Breast epithelium (tissue), 4 donors: ENCODE data around the gene KRT36. TPM values are rescaled to one million over a fixed set of nuclear protein-coding genes. Genes with fewer than 3 reads are reported as not detected.

Experiments
- DNase-seq, 2 donors: peaks; one replicate each; pipeline ENCODE4 v3.0.0-alpha.2; 2019; ENCODE audit warnings: low spot score in 2 of 2
- H3K27ac ChIP-seq, 2 donors: fragments of 200-600 bp; sonication (generic) in 1 of 2; one replicate each; pipeline ENCODE4 v1.5.1; 2016 to 2019; ENCODE audit warnings: mild to moderate bottlenecking in 1 of 2
- H3K27me3 ChIP-seq, 2 donors: fragments of 200-600 bp; sonication (generic) in 1 of 2; one replicate each; pipeline versions ENCODE4 v1.5.1 to v1.6.0; 2017 to 2019; ENCODE audit warnings: control low read depth in 1 of 2, mild to moderate bottlenecking in 1 of 2
- H3K36me3 ChIP-seq: fragments of 200-600 bp; one replicate; pipeline ENCODE4 v1.5.1; 2019
- H3K4me1 ChIP-seq, 2 donors: fragments of 200-600 bp; sonication (generic); one replicate each; pipeline ENCODE4 v1.5.1; 2016 to 2019; ENCODE audit warnings: control low read depth in 1 of 2
- H3K4me3 ChIP-seq, 3 donors: fragments of 200-600 bp; sonication (generic); 1 replicate in 2 of 3; 2 replicates in 1 of 3; pipeline ENCODE4 v1.5.1; 2016 to 2019; ENCODE audit warnings: mild to moderate bottlenecking in 3 of 3, moderate library complexity in 2 of 3
- H3K9me3 ChIP-seq, 2 donors: fragments of 200-600 bp; sonication (generic) in 1 of 2; one replicate each; pipeline ENCODE4 v1.5.1; 2016 to 2019; ENCODE audit warnings: control low read depth in 1 of 2
- POLR2A ChIP-seq: fragments of 450-650 bp; IDR thresholded peaks from one replicate; pipeline ENCODE4 v1.6.1; 2016; ENCODE audit warnings: antibody characterized with exemption, mild to moderate bottlenecking, moderate library complexity
- POLR2AphosphoS5 ChIP-seq, 3 donors: sonication (generic); formaldehyde crosslinking; IDR thresholded peaks; one replicate each; pipeline ENCODE4 v1.6.1; 2017; ENCODE audit warnings: antibody characterized with exemption in 3 of 3
- intact Hi-C: fragments of 100-400 bp; cut with DNase I; formaldehyde crosslinking; loops from one replicate; pipeline ENCODE4 v1.15.1; 2023; ENCODE audit warnings: low total_unique reads
- total RNA-seq, 3 donors: library from RNA; depleted of rRNA; stranded (reverse); fragments of >200 nt; gene quantifications; one replicate each; pipeline ENCODE4 v1.1.0, GENCODE V29; 2016
- TF ChIP-seq, protein P1 (sequence below), 3 donors: fragments of 450-650 bp; IDR thresholded peaks; one replicate each; pipeline ENCODE4 v1.5.1; 2016 to 2017; ENCODE audit warnings: antibody characterized with exemption in 3 of 3, mild to moderate bottlenecking in 3 of 3, moderate library complexity in 3 of 3

The KRT36 gene
- total RNA-seq: not detected

- DNase-seq: no peak
- TF ChIP-seq, protein P1, sequence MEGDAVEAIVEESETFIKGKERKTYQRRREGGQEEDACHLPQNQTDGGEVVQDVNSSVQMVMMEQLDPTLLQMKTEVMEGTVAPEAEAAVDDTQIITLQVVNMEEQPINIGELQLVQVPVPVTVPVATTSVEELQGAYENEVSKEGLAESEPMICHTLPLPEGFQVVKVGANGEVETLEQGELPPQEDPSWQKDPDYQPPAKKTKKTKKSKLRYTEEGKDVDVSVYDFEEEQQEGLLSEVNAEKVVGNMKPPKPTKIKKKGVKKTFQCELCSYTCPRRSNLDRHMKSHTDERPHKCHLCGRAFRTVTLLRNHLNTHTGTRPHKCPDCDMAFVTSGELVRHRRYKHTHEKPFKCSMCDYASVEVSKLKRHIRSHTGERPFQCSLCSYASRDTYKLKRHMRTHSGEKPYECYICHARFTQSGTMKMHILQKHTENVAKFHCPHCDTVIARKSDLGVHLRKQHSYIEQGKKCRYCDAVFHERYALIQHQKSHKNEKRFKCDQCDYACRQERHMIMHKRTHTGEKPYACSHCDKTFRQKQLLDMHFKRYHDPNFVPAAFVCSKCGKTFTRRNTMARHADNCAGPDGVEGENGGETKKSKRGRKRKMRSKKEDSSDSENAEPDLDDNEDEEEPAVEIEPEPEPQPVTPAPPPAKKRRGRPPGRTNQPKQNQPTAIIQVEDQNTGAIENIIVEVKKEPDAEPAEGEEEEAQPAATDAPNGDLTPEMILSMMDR (IDR thresholded peaks at IDR 0.05): no peak
- TF ChIP-seq POLR2A (no peak), POLR2AphosphoS5 (IDR thresholded peaks at IDR 0.05) (no peak)
- Histone ChIP-seq H3K36me3 (no peaks in the 10 kb centered on the region), H3K27me3 (no peaks in the 10 kb centered on the region), H3K27ac (no peak within 1 kb of the TSS), H3K4me1 (no peaks in the 10 kb centered on the region), H3K9me3 (no peaks in the 10 kb centered on the region), H3K4me3 (no peak within 1 kb of the TSS)
- intact Hi-C loops: no loop called here
These were observed at the start of gene KRT36 for GRCh38 chr17:41489531-41489930. Gene KRT36, minus strand, starts transcription at chr17:41489910. Its CDS starts 46 bp downstream, at chr17:41489864.

- Histone ChIP-seq H3K9me3 (no peaks in the 10 kb centered on the region), H3K36me3 (no peaks in the 10 kb centered on the region), H3K4me1 (peaks cover 0 to 34% of the 10 kb centered on the region in 2 donors), H3K27me3 (no peaks in the 10 kb centered on the region), H3K27ac (peak overlapping the region; percentile 85 to 88), H3K4me3 (peak overlapping the region in 1 of 3 donors; percentile 16)
- DNase-seq: peak; percentile 81 to 87
- intact Hi-C loops: no loop called here
- TF ChIP-seq, protein P1 (IDR thresholded peaks at IDR 0.05): no peak
- TF ChIP-seq POLR2A (no peak), POLR2AphosphoS5 (IDR thresholded peaks at IDR 0.05) (peak; percentile 60 to 66 (median 63))
These were observed 49.4 kb upstream of the KRT36 start for GRCh38 chr17:41539071-41539492.

DNA sequence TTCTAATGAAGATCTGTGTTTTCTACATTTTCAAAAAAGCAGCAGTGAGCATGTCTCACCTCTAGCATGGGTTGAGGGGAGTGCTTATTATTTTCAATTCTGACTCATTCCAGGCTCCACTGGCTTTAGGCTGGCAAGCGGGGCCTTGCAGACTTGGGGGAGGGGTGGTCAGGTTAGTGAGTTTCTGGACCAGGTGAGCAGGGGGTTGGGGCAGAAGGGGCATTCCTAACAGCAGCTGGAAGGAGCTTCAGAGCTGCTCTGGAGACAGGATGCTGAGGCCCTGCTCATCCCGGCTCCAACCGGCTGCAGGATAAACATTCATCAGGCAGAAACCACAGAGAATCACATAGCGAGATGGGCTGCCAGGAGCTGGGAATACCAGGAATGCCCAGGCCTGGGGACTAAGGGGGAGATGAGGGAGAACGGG lies 48.9 kb upstream of the KRT36 start:
- TF ChIP-seq, protein P1 (IDR thresholded peaks at IDR 0.05): no peak
- no peak for TF ChIP-seq POLR2AphosphoS5 (IDR thresholded peaks at IDR 0.05)
- no peak for TF ChIP-seq POLR2A
- peak in 1 of 2 donors; percentile 72 for DNase-seq
- intact Hi-C loops: no loop called here
- H3K27me3 ChIP-seq: no peaks in the 10 kb centered on the region
- peak overlapping the region; percentile 85 to 88 for H3K27ac ChIP-seq
- H3K4me3 ChIP-seq: peak overlapping the region in 1 of 3 donors; percentile 16
- peaks cover 0 to 34% of the 10 kb centered on the region in 2 donors for H3K4me1 ChIP-seq
- H3K36me3 ChIP-seq: no peaks in the 10 kb centered on the region
- no peaks in the 10 kb centered on the region for H3K9me3 ChIP-seq

- intact Hi-C loops: no loop called here
- TF ChIP-seq POLR2AphosphoS5 (IDR thresholded peaks at IDR 0.05) (no peak), POLR2A (no peak)
- TF ChIP-seq, protein P1 (IDR thresholded peaks at IDR 0.05): no peak
- Histone ChIP-seq H3K27me3 (no peaks in the 10 kb centered on the region), H3K4me3 (no peak overlapping the region), H3K4me1 (peaks cover 0 to 34% of the 10 kb centered on the region in 2 donors), H3K9me3 (no peaks in the 10 kb centered on the region), H3K27ac (peak overlapping the region; percentile 85 to 88), H3K36me3 (no peaks in the 10 kb centered on the region)
- peak in 1 of 2 donors; percentile 76 for DNase-seq
These were observed 48.3 kb upstream of the KRT36 start for GRCh38 chr17:41537990-41538389.

- peak in 1 of 2 donors; percentile 17 for DNase-seq
- Histone ChIP-seq H3K4me1 (peaks cover 0 to 34% of the 10 kb centered on the region in 2 donors), H3K27ac (peak overlapping the region; percentile 85 to 88), H3K27me3 (no peaks in the 10 kb centered on the region), H3K9me3 (no peaks in the 10 kb centered on the region), H3K4me3 (peak overlapping the region in 1 of 3 donors; percentile 11), H3K36me3 (no peaks in the 10 kb centered on the region)
- intact Hi-C loops: no loop called here
- TF ChIP-seq, protein P1 (IDR thresholded peaks at IDR 0.05): no peak
- TF ChIP-seq POLR2A (no peak), POLR2AphosphoS5 (IDR thresholded peaks at IDR 0.05) (no peak)
These were observed 47.9 kb upstream of the KRT36 start for GRCh38 chr17:41537614-41537954.
